ENCODE measurements around the gene HPSE2.

Gene HPSE2

DNA sequence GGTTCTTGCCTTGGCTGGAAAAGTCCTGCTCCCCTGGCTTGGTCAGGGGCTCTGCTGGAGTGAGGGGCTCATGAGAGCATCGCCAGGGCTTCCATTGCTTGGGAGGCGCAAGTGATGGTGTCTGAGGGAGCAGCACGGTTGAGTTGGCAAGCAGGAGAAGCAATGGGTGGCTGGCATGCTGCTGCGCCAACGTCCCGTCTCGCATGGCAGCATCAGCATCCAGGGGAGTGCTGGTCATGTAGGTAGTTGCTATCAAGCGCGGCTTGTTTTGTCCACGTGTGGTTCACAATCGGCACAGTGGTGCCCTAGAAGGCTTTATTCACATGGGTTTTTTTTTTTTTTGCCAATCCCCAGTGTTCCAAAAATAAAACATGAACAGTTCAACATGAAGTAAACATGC, 824.5 kb downstream of the HPSE2 start:
- no peak for DNase-seq (ENCODE audit: low spot score)

DNA sequence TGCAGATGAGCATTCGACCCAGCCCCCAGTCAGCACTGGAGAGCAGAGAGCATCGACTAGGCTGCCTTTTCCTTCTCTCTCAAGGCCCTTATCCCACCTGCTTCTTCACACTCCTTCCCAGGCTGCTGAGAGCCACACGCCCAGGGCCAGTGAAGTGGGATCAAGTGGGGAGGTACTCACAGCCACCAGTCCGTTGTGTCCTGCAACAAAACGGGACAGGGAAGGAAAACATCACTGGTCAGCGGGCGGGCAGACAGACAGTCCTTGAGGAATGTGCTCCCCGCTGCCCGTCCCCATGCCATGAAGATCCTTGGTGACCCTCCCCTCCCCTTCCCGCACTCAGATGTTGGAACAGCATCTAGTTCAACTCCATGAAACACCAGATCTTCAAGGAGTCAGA, 824.9 kb downstream of the HPSE2 start:
- no peak for DNase-seq (ENCODE audit: low spot score)

DNA sequence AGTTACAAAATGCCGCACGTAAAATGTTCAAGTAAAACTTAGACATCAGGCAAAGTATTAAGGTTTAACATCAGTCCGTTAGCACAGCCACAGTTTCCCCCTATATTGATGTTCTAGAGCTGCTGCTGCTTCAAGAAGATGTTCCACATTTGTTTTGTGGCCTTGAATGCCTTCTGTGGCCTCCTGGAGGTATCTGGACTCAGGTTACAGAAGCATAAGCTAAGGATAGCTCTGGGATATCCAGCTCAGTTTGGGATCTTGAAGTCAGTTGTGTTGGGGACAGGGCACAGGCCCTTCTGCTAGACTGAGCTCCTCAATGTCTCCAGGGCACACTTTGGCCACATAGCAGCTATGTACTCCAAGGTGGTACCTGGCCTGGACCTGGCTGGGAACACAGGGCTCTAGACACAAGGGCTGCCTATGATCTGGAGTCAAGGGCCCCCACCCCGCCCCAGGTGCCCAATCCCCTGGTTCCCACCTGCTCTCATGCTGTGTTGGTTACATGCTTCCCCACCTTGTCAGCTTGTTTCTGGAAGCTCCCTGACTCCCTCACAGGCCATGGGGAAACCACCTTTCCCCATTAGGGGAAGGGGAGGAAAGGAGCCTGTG, 825.4 kb downstream of the HPSE2 start:
- DNase-seq (ENCODE audit: low spot score) = no peak

DNA sequence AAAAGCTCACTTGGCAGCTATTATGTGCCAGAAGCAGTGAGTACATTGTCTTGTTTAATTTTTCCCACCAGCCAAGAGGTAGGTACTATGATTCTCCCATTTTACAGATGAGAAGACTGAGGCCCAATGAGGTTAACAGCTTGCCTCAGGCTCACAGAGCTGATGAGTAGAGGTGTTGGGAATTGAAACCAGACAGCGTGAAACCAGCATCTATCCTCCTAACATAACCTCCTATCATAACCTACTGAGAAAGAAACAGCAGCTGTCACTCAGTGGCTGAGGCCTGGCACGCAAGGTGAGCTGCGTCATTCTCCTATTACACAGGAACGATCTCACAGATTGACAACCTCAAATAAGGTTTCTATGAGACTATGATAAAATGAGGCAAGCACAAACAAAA, 826.9 kb downstream of the HPSE2 start:
- DNase-seq (ENCODE audit: low spot score) = no peak

DNA sequence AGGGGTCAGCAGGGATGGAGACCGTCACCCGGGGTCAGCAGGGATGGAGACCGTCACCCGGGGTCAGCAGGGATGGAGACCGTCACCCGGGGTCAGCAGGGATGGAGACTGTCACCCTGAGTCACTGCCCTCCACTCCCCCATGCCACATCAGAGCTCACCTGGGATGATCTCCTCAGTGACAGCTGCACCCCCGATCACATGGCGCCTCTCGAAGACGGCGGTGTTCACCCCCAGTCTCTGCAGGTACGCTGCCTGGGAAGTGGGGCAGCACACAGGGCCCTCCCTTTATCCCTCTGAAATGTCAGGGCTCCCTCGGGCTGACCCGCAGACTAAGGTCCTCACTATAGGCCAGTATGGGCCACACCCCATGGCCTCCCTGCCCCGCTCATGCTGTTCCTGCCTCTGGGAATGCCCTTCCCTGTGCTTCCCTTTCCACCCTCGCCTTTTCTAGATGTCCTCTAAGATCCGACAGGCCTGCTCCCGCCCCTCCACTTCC, 827.9 kb downstream of the HPSE2 start:
- no peak for DNase-seq (ENCODE audit: low spot score)

Data from LoVo (cell line).